Ovary (tissue), 3 donors: ENCODE data around the gene NCK2.

Experiments used
- POLR2A ChIP-seq: fragments of 450-650 bp; IDR thresholded peaks from one replicate; pipeline ENCODE4 v1.6.1; 2017; ENCODE audit warnings: antibody characterized with exemption, mild to moderate bottlenecking, moderate library complexity
- TF ChIP-seq, protein P1 (sequence below), 3 donors: fragments of 450-650 bp in 2 of 3; fragments of 200-600 bp in 1 of 3; IDR thresholded peaks; one replicate each; pipeline versions ENCODE4 v1.5.1 to v1.8.0; 2016 to 2022; ENCODE audit warnings: antibody characterized with exemption in 3 of 3, mild to moderate bottlenecking in 1 of 3
- donor health status: DM: no; HTN: no; CAD: no.

DNA sequence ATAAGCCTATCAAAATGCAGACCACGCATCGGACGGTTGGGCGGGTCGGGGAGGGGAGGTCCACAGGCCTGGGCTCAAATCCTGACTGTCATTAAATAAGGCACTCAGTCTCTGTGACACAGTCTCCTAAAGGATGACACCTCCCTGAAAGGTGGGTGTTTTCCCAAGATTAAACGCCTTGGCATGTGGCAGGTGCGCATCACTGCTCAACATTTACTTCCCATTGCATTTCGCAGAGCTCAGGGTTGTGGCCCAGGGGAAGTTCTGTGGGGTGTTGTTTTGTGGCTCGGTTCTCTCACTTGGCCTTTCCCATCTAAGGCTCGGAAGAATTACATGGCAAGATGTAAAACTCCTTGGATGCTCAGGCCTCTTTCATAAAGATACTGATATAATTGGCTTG, 107.4 kb downstream of the NCK2 start:
- TF ChIP-seq POLR2A, result no peak
- TF ChIP-seq, protein P1, sequence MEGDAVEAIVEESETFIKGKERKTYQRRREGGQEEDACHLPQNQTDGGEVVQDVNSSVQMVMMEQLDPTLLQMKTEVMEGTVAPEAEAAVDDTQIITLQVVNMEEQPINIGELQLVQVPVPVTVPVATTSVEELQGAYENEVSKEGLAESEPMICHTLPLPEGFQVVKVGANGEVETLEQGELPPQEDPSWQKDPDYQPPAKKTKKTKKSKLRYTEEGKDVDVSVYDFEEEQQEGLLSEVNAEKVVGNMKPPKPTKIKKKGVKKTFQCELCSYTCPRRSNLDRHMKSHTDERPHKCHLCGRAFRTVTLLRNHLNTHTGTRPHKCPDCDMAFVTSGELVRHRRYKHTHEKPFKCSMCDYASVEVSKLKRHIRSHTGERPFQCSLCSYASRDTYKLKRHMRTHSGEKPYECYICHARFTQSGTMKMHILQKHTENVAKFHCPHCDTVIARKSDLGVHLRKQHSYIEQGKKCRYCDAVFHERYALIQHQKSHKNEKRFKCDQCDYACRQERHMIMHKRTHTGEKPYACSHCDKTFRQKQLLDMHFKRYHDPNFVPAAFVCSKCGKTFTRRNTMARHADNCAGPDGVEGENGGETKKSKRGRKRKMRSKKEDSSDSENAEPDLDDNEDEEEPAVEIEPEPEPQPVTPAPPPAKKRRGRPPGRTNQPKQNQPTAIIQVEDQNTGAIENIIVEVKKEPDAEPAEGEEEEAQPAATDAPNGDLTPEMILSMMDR (IDR thresholded peaks at IDR 0.05), result no peak
